Thyroid gland (tissue), 4 donors: Measurements from ENCODE around the gene NPC1L1.

Source experiments
- CTCF ChIP-seq, 6 experiments: fragments of 200-600 bp in 3 of 6; fragments of 450-650 bp in 3 of 6; sonication (generic) in 3 of 6; IDR thresholded peaks; one replicate each; pipeline ENCODE4 v1.5.1; 2016 to 2019; ENCODE audit warnings: antibody characterized with exemption in 6 of 6, mild to moderate bottlenecking in 2 of 6, inconsistent platforms in 1 of 6, moderate library complexity in 1 of 6
- POLR2A ChIP-seq, 2 donors: fragments of 450-650 bp; IDR thresholded peaks; one replicate each; pipeline ENCODE4 v1.6.1; 2017; ENCODE audit warnings: antibody characterized with exemption in 2 of 2, mild to moderate bottlenecking in 2 of 2, moderate library complexity in 1 of 2

GRCh38 chr7:44538798-44539668 is 2.1 kb downstream of the NPC1L1 start:
- TF ChIP-seq POLR2A (IDR thresholded peaks at IDR 0.05) (no peak), CTCF (IDR thresholded peaks at IDR 0.05) (no peak)
